Naive thymus-derived CD8-positive, alpha-beta T cell (primary cell): ENCODE measurements around the gene USF3. TPM values are rescaled to one million over a fixed set of nuclear protein-coding genes. Genes with fewer than 3 reads are reported as not detected.
"Not testable (repeated sequence)": the region's sequence is repeated elsewhere in the genome, so short reads cannot be mapped to it uniquely, and the experiment has no call there.

Experiments used
- ATAC-seq, 2 donors: fragments of 150-1000 bp; cut with Tn5 transposase in 1 of 2; sonication (Bioruptor Pico), chemical (Tn5 transposase) in 1 of 2; 1 replicate in 1 of 2; 2 replicates in 1 of 2; pipeline ENCODE4 v1.10.0; 2021; ENCODE audit warnings: mild to moderate bottlenecking in 2 of 2, moderate library complexity in 2 of 2
- POLR2A ChIA-PET: fragments of 350-600 bp; sonication (Branson Sonifier 250); formaldehyde crosslinking; loops from one replicate; lab custom pipeline; 2021; ENCODE audit warnings: antibody characterized with exemption; lab: Charles Lee
- DNase-seq, 10 donors: peaks; one replicate each; pipeline versions ENCODE4 v3.0.0 to v3.0.0-alpha.2; 2020 to 2022
- H3K27ac Mint-ChIP-seq, 10 donors: one replicate each; pipeline ENCODE4 v1.8.0; 2020 to 2022; ENCODE audit warnings: mild to moderate bottlenecking in 10 of 10, mixed read lengths in 10 of 10, moderate library complexity in 4 of 10, inconsistent platforms in 1 of 10
- H3K27me3 Mint-ChIP-seq, 5 donors: one replicate each; pipeline ENCODE4 v1.8.0; 2021 to 2022; ENCODE audit warnings: mixed read lengths in 5 of 5
- H3K36me3 Mint-ChIP-seq, 3 donors: one replicate each; pipeline ENCODE4 v1.8.0; 2020 to 2022; ENCODE audit warnings: mixed read lengths in 3 of 3, mild to moderate bottlenecking in 2 of 3, inconsistent platforms in 1 of 3
- H3K4me1 Mint-ChIP-seq, 4 donors: one replicate each; pipeline ENCODE4 v1.8.0; 2021 to 2022; ENCODE audit warnings: mixed read lengths in 4 of 4
- H3K4me3 Mint-ChIP-seq, 10 donors: one replicate each; pipeline ENCODE4 v1.8.0; 2020 to 2022; ENCODE audit warnings: mild to moderate bottlenecking in 10 of 10, mixed read lengths in 10 of 10, moderate library complexity in 6 of 10, inconsistent platforms in 1 of 10
- H3K9me3 Mint-ChIP-seq, 9 donors: one replicate each; pipeline ENCODE4 v1.8.0; 2020 to 2022; ENCODE audit warnings: mixed read lengths in 9 of 9, mild to moderate bottlenecking in 3 of 9, inconsistent platforms in 1 of 9, moderate library complexity in 1 of 9
- polyA plus RNA-seq, 3 donors: library from polyadenylated mRNA; unstranded; fragments of 300-500 nt; fragmentation: Illumina TruSeq; gene quantifications; one replicate each; pipeline ENCODE4 v1.2.3, GENCODE V29; 2021
- total RNA-seq, 8 experiments: library from RNA in 2 of 8; stranded (reverse) in 2 of 8; gene quantifications; one replicate each; pipeline ENCODE4 v1.2.3 and lab custom pipeline; 2021 to 2026

The USF3 gene
- total and polyA plus RNA-seq, 5 experiments from 2014 or later: 2.4 to 25.2 (median 4.3) TPM

- Mint-ChIP-seq H3K9me3 (peaks cover 7 to 37% (median 20%) of the 10 kb centered on the region in 9 donors), H3K4me1 (peaks cover 0 to 4% (median under 1%) of the 10 kb centered on the region in 4 donors), H3K27ac (no peak overlapping the region), H3K36me3 (peaks cover 12 to 37% (median 29%) of the 10 kb centered on the region in 3 donors), H3K4me3 (no peak overlapping the region), H3K27me3 (no peaks in the 10 kb centered on the region)
- POLR2A ChIA-PET: no interaction called here
- DNase-seq: no peak
- ATAC-seq: no peak
Measured at GRCh38 chr3:113648524-113648923, 47.9 kb downstream of the USF3 start.

GRCh38 chr3:113643583-113643982 is 52.9 kb downstream of the USF3 start:
- POLR2A ChIA-PET: no interaction called here
- ATAC-seq (no peak), DNase-seq (no peak)
- Mint-ChIP-seq H3K4me3 (no peak overlapping the region), H3K9me3 (peaks cover 7 to 37% (median 20%) of the 10 kb centered on the region in 9 donors), H3K4me1 (peaks cover 0 to 2% (median 0%) of the 10 kb centered on the region in 4 donors), H3K36me3 (peaks cover 10 to 25% (median 14%) of the 10 kb centered on the region in 3 donors), H3K27ac (no peak overlapping the region), H3K27me3 (no peaks in the 10 kb centered on the region)

- DNase-seq (no peak), ATAC-seq (no peak)
- Mint-ChIP-seq H3K27me3 (no peaks in the 10 kb centered on the region), H3K4me1 (peaks cover 0 to 3% (median under 1%) of the 10 kb centered on the region in 4 donors), H3K27ac (no peak overlapping the region), H3K4me3 (no peak overlapping the region), H3K36me3 (peaks cover under 1 to 2% (median 2%) of the 10 kb centered on the region in 3 donors), H3K9me3 (peaks cover 0 to 4% (median 3%) of the 10 kb centered on the region in 9 donors)
- POLR2A ChIA-PET: no interaction called here
Measured at GRCh38 chr3:113638910-113639309, 57.5 kb downstream of the USF3 start.

GRCh38 chr3:113637756-113638155 is 58.7 kb downstream of the USF3 start:
- Mint-ChIP-seq H3K4me1 (peaks cover 0 to 3% (median under 1%) of the 10 kb centered on the region in 4 donors), H3K4me3 (no peak overlapping the region), H3K9me3 (no peaks in the 10 kb centered on the region), H3K27me3 (no peaks in the 10 kb centered on the region), H3K36me3 (no peaks in the 10 kb centered on the region), H3K27ac (no peak overlapping the region)
- POLR2A ChIA-PET: no interaction called here
- ATAC-seq (no peak), DNase-seq (no peak)

DNA sequence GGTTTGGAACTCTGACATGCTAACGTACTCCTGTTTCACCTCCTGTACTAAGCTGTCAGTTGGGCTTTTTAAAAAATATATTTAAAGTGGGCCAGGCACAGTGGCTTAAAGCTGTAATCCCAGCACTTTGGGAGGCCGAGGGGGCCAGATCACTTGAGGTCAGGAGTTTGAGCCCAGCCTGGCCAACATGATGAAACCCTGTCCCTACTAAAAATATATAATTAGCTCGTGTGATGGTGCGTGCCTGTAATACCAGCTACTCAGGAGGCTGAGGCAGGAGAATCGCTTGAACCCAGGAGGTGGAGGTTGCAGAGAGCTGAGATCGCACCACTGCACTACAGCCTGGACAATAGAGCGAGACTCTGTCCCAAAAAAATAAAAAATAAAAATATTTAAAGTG is 60.4 kb downstream of the USF3 start:
- ATAC-seq, H3K4me1 Mint-ChIP-seq, H3K27me3 Mint-ChIP-seq, H3K36me3 Mint-ChIP-seq, H3K4me3 Mint-ChIP-seq, H3K9me3 Mint-ChIP-seq, H3K27ac Mint-ChIP-seq, POLR2A ChIA-PET, DNase-seq: not testable (repeated sequence)

GRCh38 chr3:113634782-113635474 is 61.5 kb downstream of the USF3 start:
- no peaks in the 10 kb centered on the region for H3K9me3 Mint-ChIP-seq
- no peak overlapping the region for H3K27ac Mint-ChIP-seq
- H3K4me1 Mint-ChIP-seq: peaks cover 0 to 11% (median under 1%) of the 10 kb centered on the region in 4 donors
- no peak for DNase-seq
- no peak for ATAC-seq
- no peaks in the 10 kb centered on the region for H3K27me3 Mint-ChIP-seq
- peaks cover 0 to 9% (median 1%) of the 10 kb centered on the region in 3 donors for H3K36me3 Mint-ChIP-seq
- POLR2A ChIA-PET: no interaction called here
- no peak overlapping the region for H3K4me3 Mint-ChIP-seq

GRCh38 chr3:113631573-113631972 is 64.9 kb downstream of the USF3 start:
- Mint-ChIP-seq H3K36me3 (peaks cover 2 to 43% (median 17%) of the 10 kb centered on the region in 3 donors), H3K9me3 (no peaks in the 10 kb centered on the region), H3K27me3 (no peaks in the 10 kb centered on the region), H3K4me3 (no peak overlapping the region), H3K27ac (peak overlapping the region in 6 of 10 donors; percentile 25 to 73 (median 56)), H3K4me1 (peaks cover 0 to 18% (median 2%) of the 10 kb centered on the region in 4 donors)
- DNase-seq (no peak), ATAC-seq (no peak)
- POLR2A ChIA-PET: no interaction called here

DNA sequence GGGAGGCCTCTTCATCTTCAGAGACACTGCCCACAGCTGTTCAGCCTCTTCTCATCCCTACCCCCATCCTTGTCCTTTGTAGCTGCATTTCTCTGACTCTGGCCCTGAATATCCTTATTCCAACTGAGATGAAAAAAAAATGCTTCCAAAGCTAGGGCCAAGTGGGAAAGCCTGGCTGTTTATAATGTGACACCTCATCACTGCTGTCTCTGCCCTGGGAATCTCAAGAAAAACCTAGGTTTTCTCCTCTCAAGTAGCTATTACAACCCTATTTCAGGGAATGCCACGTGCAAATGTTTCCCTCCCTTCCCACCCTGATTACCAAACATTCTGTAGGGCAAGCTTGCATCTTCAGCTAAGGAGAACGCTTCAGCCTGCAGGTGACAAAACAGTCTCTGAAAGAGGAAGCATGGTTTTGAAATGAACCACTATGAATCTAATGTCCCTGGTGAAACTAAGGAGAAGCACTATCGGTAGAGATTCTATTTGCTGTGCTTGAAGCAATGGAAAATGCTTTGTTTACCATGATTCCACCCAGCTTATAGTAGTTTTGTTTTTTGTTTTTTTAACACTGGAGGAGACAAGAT is 65.4 kb downstream of the USF3 start:
- POLR2A ChIA-PET: no interaction called here
- H3K27me3 Mint-ChIP-seq: no peaks in the 10 kb centered on the region

GRCh38 chr3:113629584-113630421 is 66.6 kb downstream of the USF3 start:
- Mint-ChIP-seq H3K36me3 (peaks cover 8 to 61% (median 27%) of the 10 kb centered on the region in 3 donors), H3K27me3 (no peaks in the 10 kb centered on the region), H3K9me3 (no peaks in the 10 kb centered on the region), H3K4me3 (no peak overlapping the region), H3K27ac (peak overlapping the region in 4 of 10 donors; percentile 8 to 57 (median 46)), H3K4me1 (peaks cover 1 to 27% (median 6%) of the 10 kb centered on the region in 4 donors)
- POLR2A ChIA-PET: no interaction called here
- no peak for DNase-seq
- no peak for ATAC-seq

More for the DNA sequence above, 65.4 kb downstream of the USF3 start:
- DNase-seq: peak in 1 of 10 donors; percentile 9
- H3K36me3 Mint-ChIP-seq: peaks cover 7 to 48% (median 20%) of the 10 kb centered on the region in 3 donors
- peak overlapping the region in 8 of 10 donors; percentile 24 to 78 (median 52) for H3K27ac Mint-ChIP-seq
- H3K9me3 Mint-ChIP-seq: no peaks in the 10 kb centered on the region
- H3K4me1 Mint-ChIP-seq: peaks cover 1 to 22% (median 5%) of the 10 kb centered on the region in 4 donors
- H3K4me3 Mint-ChIP-seq: no peak overlapping the region
- ATAC-seq: no peak

- Mint-ChIP-seq H3K4me1 (peaks cover 1 to 27% (median 7%) of the 10 kb centered on the region in 4 donors), H3K36me3 (peaks cover 14 to 71% (median 32%) of the 10 kb centered on the region in 3 donors), H3K9me3 (no peaks in the 10 kb centered on the region), H3K27ac (peak overlapping the region in 4 of 10 donors; percentile 22 to 86 (median 32)), H3K27me3 (no peaks in the 10 kb centered on the region), H3K4me3 (no peak overlapping the region)
- POLR2A ChIA-PET: no interaction called here
- DNase-seq (no peak), ATAC-seq (no peak)
Measured at GRCh38 chr3:113628788-113629187, 67.7 kb downstream of the USF3 start.

GRCh38 chr3:113628316-113628715 is 68.1 kb downstream of the USF3 start:
- Mint-ChIP-seq H3K27me3 (no peaks in the 10 kb centered on the region), H3K4me3 (no peak overlapping the region), H3K27ac (peak overlapping the region in 6 of 10 donors; percentile 4 to 86 (median 59)), H3K9me3 (no peaks in the 10 kb centered on the region), H3K4me1 (peaks cover 1 to 27% (median 7%) of the 10 kb centered on the region in 4 donors), H3K36me3 (peaks cover 17 to 76% (median 34%) of the 10 kb centered on the region in 3 donors)
- POLR2A ChIA-PET: no interaction called here
- ATAC-seq: no peak
- DNase-seq: no peak

GRCh38 chr3:113626503-113627371 is 69.7 kb downstream of the USF3 start:
- H3K4me3 Mint-ChIP-seq: peak overlapping the region in 2 of 10 donors; percentile 31 to 66
- DNase-seq (no peak), ATAC-seq (peak; percentile 35 to 48)
- H3K4me1 Mint-ChIP-seq: peaks cover 1 to 27% (median 7%) of the 10 kb centered on the region in 4 donors
- H3K27me3 Mint-ChIP-seq: no peaks in the 10 kb centered on the region
- H3K9me3 Mint-ChIP-seq: no peaks in the 10 kb centered on the region
- POLR2A ChIA-PET: no interaction called here
- peak overlapping the region in 7 of 10 donors; percentile 13 to 93 (median 61) for H3K27ac Mint-ChIP-seq
- H3K36me3 Mint-ChIP-seq: peaks cover 17 to 87% (median 34%) of the 10 kb centered on the region in 3 donors
